Astrocyte of the hippocampus (primary cell): ENCODE results near the gene CCDC47.
"Not testable (repeated sequence)": the region's sequence is repeated elsewhere in the genome, so short reads cannot be mapped to it uniquely, and the experiment has no call there.

Experiments
- DNase-seq: peaks from one replicate; pipeline ENCODE4 v3.0.0; 2011; ENCODE audit warnings: low read depth, low spot score

Gene CCDC47

DNA sequence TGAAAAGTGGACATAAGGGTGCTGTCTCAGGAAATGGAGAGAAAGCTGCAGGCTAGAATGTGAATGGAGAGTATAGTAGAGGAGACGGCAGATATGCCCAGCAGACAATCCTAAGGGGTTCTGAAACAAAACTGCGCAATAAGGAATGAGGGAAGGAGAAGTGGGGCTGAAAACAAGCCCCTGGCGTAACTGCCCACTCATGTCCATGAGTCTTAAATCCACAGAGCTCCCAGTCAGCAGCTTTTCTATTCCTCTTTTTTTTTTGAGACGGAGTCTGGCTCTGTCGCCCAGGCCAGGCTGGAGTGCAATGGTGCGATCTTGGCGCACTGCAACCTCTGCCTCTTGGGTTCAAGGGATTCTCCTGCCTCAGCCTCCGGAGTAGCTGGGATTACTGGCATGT is 37.7 kb downstream of the CCDC47 start:
- DNase-seq, result no peak

DNA sequence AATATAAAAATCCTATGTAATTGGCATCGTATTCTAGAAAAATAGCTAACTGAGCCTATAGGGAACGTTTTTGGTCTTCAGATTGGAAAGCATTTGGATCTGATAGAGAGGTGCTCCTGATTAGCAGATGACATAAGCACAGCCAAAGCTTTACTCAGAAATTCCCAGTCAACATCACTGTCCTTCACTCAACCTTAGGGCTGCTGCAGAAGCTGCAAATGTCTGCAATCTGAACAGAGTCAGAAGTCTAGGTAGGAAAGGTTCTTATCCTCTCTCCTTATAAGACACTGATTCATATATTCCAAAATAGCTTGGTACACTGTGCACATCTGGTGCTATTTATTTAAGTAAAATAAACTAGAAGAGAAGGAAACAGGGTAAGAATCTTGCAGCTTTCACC is 51.0 kb downstream of the CCDC47 start:
- DNase-seq, result no peak

DNA sequence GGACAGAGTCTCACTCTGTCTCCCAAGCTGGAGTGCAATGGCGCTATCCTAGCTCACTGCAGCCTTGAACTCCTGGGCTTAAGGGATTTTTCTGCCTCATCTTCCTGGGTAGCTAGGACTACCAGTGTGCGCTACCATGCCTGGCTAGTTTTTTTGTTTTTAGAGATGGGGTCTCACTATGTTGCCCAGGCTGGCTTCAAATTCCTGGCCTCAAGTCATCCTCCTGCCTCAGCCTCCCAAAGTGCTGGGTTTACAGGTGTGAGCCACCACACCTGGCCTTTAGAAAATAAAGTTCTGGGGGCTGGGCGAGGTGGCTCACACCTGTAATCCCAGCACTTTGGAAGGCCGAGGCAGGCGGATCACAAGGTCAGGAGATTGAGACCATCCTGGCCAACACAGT is 53.2 kb downstream of the CCDC47 start:
- not testable (repeated sequence) for DNase-seq

DNA sequence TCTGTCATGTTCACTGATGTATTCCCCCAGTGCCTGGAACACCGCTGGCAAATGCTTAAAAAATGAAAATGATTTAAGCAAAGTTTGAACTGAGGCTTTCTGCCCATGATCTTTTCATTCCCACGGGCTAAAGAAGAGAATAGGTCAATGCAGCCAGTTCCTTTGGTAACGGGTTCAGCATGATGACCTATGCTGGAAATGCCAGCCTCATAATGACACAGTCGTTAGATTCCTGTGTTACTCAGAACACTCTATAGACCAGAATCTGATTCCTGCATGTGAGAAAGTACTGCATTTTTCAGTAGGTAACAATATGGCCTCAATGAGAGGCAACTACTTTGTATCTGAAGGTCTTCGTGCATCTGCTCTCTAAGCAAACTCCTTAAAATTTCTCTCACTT is 54.4 kb downstream of the CCDC47 start:
- DNase-seq, result no peak

DNA sequence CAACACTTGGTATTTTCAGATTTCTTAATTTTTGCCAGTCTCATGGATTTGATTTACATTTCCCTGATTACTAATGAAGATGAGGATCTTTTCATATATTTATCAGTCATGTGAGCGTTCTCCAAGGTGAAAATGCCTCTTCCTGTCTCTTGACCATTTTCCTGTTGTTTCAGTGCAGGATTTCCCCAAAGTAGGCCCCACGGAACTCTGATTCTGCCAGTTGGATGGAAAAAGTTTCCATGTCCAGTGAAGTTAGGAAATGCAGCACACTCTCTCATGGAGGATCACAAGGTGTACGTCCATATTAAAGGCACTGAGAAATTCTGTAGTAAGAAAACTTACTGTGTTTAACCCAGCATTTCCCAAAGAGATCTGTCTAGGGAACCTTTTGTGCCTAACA is 57.0 kb downstream of the CCDC47 start:
- DNase-seq, result no peak

DNA sequence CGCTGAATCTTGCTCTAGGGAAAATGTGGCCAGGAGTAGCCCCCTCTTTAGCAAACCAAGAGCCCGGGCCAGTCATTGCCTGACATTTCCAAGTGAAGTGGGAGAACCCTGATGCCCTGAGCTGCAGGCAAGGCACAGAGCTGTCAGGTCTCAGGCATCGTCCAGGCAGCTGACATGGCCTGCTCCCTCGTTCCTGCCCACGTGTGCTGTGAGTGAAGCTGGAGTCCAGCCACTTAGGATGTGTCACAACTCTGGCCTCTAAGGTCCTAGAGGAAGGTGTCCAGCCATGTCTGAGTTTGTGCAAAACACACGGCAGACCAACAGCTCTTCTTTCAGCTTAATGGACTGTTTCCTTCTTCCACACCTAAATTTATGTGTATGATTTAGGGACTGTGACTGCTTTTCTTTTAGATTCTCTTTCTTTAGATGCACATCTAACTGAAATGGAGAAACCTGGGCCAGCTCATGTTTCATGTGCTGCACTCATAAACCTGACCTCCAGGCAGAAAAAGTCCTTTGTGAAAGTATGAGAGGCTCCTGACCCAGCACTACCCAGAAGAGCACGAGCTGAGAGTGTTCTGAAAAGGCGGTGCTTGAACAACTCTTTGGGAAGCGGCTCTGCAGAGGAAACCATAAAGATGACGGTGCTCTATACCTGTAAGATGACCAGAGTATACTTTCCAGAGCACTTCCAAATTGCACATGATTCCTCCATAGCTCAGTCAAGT is 58.7 kb downstream of the CCDC47 start:
- DNase-seq, result peak; percentile 32

DNA sequence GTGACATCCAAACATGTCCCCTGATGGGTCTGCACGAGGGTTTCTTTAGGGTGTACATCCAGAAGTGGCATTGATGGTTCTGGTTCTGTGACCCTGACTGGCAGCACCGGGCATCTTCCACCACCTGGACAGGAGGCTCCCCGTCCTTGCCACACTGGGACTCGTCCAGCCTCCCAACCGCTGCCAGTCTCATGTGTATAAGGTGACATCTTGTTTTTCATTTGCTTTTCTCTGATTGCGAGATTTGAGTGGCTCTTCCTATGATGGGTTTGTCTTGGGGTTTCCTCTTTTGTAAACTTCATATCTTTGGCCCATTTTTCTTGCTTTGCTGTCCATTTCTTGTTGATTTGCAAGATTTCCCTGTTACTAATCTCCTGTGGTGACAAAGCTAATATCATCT is 64.3 kb downstream of the CCDC47 start:
- DNase-seq, result no peak

DNA sequence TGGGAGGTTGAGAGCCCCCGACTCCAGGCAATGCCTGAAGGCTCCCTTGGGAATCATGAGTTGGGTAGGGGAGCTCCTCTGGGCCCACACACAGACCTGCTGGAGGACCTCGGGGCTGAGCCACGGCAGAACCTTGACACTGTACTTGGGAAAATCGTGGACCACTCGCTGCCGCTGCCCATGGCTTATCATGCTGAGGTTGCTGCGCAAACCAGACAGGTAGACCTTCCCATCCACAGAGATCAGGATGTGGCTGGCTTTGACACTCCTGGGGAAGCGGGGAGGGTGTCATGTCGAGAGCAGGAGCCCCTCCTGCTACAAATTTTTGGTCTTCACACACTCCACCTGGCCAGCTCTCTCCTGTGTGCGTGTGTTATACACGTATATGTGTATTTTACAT is 66.2 kb downstream of the CCDC47 start:
- DNase-seq, result no peak

DNA sequence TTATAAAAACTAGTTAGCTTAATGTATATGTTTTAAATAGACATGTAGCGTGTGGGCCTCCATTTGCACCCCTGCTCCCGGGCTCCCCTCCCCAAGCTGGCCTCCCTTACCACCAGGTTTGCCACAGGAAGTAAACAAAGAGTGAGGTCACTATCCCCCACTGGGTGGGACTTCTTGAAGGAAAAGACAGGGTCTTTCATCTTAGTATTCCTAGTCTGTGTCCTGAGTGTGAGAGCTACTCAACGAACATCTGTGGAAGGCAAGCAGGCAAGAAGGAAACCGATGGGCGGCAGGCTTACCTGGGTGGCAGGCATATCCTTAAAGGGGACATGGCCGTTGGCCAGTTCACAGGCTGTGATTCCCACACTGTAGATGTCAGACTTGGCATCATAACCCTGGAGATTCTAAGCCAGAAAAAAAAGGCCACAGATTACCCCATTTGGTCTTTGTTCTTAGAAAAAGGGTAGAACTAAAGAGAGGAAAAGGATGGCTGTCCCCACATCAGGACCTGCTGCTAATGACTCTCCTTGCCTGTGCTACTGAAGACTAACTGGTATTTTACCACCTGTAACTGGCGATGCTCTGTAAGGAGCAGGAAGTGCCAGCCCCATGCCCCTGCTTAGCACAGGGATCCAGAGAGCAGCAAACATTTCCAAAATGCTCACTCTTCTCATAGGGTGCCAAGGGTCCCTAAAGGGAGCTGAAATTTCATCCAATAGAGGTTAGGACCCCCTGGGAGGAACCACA is 66.9 kb downstream of the CCDC47 start:
- DNase-seq, result no peak

DNA sequence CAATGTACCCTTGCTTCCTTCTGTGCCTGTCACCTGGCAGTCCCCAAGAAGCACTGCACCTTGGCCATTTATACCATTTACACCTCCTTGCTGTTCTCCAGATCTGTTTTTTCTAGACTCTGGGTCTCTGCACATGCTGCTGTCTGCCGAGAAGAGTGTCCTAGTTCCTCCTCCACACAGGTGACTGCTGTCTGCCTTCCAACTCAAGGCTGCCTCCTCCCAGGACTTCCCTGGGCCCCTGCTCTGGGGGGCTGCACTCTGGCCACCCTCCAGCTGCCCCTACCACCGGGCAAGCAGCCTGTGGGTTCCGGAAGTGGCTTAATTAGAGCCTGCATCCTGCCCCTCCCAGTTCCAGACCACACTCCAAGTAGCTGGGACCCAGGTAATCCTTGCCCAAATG is 67.7 kb downstream of the CCDC47 start:
- no peak for DNase-seq

DNA sequence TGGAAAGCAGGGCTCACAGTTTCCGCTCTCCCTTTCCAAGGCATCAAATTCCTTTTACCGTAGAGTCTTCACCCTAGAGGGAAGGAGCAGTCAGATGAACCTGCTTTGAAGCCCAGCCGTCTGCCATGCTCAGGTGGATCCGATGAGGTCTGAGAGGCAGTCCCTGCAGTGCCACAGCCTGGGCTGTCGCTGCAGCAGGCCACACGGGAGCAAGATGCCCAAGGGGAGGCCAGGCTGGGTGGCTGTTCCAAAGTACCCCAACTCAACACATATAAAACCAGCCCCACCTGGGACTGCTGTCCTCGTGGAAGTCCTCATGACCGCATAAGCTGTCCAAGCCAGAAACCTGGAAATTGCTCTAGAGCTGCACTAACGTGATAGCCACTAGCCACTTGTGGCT is 68.6 kb downstream of the CCDC47 start:
- no peak for DNase-seq

DNA sequence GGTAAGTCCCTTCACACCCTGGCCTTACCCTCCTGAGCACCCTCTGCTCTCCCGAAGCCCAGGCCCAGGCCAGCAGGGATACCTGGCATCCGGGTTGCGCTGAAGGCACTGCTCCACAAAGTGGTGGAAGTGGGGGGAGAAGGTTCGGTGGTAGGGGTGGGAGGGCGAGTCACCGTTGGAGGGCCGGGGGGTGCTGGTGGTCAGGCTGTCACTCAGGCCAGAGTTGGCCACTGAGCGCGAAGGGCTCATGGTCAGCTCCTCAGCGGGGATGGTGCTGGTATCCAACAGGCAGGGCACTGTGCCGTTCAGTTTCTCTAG is 69.2 kb downstream of the CCDC47 start:
- no peak for DNase-seq

DNA sequence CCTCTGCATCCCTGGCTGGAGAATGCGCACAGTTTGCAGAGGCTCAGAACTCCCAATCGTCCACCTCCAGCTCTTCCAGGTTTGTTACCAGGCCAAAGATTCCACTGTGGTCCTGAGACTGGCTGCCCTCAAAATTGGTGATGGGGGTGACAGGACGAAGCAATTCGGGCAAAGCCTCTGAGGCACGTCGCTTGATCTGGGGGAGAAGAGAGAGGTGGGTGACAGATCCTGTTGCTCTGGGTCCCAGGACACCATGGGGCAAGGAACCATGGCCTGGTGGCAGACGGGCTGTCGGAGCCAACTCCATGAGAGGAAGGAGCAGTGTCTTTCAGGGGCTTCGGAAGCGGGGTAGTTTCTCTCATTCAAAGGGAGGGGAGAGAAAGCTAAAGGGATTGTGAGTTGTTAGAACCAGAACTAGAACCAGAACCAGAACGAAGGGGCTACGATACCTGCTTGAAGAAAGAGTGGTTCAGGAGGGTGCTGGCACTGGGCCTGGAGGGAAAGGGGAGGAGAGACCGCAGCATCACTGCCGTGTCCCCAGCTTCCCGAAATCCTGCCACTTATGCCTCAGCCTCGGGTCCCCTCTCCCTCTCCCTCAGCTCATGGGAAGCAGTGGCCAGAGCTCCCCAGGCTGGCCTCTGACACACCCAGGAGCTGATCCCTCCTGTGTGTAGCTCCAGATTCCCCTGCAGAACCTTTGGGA is 69.7 kb downstream of the CCDC47 start:
- no peak for DNase-seq

DNA sequence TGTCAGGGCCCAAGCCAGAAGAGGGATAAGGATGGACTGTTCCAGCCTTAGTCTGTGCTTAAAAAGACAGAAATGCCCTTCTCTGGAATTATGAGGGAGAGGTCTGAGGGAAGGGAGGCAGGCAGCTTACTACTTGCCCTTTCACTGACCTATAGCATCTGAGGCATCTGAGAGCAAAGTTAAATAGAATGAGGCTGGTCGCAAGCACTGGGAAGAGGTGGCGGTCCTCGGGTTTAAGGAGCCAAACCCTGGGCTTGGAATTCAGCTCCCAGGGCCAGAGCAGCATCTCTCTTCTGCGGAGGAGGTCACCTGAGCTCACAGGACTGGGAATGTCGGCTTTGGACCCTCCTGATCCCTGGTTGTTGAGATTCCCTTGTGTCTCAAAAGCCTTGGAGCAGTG is 70.4 kb downstream of the CCDC47 start:
- DNase-seq, result no peak

DNA sequence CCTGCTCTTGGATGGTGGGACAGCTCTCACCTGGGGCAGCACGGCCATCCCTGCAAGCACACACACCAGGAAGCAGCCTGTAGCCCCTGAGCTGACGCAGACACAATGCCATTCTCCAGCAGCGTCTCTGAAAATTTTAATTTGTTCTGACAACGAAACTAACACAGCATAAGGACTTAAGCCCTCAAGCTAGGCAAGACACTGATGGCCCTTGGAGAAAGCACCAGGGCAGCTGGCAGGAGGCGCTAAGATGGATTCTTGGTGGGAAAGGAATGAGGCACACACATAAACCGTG is 70.7 kb downstream of the CCDC47 start:
- no peak for DNase-seq

DNA sequence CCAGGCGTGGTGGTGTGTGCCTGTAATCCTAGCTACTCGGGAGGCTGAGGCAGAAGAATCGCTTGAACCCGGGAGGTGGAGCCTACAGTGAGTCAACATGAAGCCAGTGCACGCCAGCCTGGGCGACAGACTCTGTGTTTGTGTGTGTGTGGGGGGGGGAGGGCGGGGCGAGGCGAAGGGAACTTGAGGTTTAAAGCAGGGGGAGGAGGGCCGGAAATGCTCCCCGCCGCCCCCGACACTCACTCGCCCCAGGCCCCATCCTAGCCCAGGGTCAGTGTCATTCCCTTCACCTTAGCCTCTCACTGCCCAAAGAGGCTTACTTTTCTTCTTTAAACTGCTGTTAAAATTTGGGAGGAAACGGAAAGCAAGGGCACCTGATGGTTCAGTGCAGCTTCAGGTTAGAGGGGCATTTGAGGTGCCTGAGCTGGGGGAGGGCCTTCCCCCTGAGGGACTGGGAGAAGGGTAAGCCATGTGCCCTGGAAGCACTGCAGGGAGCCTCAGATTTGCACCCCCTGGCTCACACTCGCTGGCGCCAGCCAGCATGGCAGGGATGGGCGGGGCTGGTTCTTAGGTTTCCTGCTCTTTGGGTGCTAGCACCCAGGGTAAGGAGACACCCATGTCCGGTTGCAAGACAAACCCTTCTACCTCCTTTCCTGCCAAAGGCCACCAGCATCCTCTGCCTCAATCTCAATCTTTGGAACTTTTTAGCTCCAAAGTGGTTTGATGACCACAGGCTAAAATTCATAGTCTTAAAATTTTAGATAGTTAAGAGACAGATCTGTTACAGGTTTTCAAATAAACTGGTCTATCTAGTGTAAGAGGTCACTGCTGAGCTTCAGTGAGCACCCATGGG is 71.3 kb downstream of the CCDC47 start:
- no peak for DNase-seq

DNA sequence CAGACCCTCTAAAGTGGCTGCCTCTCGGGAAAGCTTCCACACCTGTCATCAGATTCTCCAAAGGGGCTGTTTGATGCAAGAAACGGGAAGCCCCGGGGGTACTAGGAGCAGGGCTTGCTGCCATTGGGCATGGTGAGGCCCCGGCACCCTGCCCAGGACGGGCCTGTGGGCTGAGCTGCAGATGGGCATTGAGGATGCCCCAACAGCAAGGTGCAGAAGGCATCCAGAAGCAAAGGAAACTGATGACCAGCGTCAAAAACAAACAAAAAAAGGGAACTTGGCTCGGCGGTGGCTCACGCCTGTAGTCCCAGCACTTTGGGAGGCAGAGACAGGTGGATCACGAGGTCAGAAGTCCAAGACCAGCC is 72.0 kb downstream of the CCDC47 start:
- DNase-seq, result no peak

DNA sequence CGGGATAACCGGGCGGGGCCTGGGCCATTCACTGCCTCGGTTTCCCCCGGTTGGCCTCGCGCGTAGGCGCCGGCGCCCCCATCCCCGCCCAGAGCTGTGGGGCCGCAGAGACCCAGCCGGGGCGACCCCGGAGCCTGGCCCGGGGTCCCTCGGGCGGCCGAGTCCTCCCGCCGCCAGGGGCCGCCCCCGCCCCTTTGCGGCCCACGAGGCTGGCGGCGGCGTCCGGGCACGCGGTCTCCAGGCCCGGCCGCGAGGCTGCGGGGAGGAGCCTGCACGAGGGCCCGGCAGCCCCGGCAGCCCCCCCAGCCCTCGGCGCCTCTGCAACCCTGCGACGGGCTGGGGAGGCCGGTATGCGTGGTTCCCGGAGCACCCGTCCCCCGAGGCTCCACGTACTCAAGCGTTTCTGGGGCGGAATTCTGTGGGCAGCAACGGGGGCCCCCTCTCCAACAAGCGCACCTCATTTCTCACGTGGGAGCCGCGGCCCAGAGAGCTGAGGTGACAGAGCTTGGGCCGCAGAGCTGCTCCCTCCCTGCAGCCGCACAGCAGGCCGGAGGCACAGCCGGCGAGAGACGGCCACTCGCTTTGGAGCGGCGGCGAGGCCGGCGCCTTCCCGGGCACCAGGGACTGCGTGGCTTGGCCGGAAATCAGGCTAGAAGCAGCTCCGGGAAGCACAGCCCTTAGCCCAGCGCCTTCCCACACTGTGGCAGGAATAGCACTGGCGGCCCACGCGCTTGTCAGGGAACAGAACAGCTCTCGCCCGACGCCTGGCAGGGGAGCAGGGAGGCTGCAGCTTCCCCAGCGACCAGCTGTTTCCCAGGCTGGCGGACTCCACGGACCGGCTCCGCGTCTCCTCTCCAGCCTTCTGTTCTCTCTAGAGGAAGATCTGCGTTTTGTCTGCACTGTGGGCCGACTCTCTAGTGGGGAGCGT is 72.6 kb downstream of the CCDC47 start:
- peak; percentile 66 for DNase-seq

DNA sequence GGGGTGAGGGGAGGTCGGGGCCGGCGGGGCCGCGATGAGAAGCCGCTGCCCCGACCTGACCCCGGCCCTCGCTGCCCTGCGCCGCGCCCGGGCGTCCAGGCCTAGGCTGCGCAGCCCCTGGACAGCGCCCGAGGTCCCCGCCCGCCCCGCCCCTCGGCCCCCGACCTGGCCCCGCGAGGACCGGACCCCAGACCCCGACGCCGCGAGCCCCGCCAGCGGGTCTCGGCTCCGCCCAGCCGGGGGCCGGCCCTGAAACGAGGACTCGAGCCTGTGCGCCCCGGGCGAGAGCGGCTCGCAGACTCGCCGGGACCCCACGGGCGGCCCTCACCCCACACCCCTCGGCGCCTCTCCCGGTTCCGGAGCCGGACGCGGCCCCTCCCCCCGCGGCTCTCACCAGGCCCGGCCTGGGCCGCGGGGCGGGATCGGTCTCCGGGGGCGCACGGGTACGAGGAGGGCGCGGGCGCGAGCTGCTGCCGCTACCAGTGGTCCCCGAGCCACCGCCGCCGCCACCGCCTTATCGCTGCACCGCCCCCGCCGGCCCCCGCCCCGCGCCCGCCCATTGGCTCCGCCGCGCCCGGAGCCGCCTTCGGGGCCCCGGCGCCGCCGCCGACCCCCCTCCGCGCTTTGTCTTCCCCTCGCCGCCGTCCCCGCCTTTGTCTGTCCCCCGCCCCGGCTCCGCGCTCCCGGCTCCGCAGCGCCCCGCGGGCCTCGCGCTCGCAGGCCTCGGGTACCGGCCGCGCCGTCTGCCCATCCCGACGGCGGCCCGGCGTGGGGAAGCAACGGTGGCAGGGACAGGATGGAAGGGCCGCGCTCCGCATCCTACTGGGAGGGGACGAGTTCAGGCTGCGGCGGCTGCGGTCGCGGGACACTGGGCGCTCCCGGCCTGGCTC is 73.5 kb downstream of the CCDC47 start, which contains the start of gene LIMD2:
TSS of gene LIMD2 (minus strand) at position 488 of the 890 bp plus-strand sequence. CDS start 827 bp downstream, outside the sequence.
- peak; percentile 82 for DNase-seq
